Medulla oblongata (tissue), 1 donor: ENCODE data around the gene TRAPPC6A.
A peak's percentile ranks its signal among the peaks of the same experiment; 100 is the strongest.

Experiments used
- DNase-seq: peaks from one replicate; pipeline ENCODE4 v3.0.0-alpha.2; 2015; ENCODE audit errors: extremely low spot score

The TRAPPC6A gene

GRCh38 chr19:45163751-45164460 lies 14.1 kb downstream of the TRAPPC6A start:
- DNase-seq, result no peak

DNA sequence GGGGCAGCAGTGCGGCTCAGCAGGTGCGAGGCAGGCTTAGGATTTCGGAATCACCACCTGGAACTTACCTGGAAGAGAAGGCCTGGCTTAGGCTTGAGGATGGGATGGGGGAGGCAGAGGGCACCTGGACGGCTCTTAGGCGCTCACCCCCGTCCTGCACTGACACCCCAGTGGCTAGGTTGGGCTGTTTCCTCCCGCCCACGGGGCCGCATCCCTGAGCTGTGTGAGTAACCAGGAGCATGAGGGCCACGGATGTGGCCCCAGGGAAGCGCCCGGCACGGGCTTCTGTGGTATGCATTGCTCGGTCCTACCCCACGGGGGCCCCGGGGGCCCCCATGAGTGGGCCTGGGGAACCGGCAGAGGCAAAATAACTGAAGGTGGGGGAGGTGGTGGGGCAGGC lies 14.9 kb downstream of the TRAPPC6A start:
- no peak for DNase-seq

DNA sequence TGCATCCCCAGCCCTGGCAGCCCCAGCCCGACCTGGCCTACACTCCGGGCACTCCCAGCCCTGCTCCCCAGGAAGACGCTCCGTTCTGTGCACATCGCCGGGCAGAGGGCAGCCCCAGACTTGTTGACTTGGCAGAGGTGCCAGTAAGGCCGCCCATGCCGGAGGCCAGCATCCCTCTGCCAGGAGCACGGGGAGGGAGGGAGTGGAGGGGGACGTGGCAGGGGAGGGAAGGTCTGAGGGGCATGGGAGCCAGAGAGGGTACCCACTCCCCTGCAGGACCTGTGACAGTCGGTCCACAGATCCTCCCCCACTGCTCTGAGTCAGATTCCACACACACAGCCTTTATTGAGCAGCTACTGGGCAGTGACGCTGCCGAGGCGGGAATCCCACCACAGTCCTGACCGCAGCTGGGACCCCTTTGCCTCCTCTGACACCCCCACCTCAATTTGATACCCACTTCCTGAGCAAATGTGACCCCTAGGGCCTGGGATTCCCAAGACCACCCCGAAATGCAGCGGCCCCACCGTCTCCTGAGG lies 15.4 kb downstream of the TRAPPC6A start:
- no peak for DNase-seq

GRCh38 chr19:45161738-45162607 lies 16.1 kb downstream of the TRAPPC6A start:
- DNase-seq, result peak; percentile 12

DNA sequence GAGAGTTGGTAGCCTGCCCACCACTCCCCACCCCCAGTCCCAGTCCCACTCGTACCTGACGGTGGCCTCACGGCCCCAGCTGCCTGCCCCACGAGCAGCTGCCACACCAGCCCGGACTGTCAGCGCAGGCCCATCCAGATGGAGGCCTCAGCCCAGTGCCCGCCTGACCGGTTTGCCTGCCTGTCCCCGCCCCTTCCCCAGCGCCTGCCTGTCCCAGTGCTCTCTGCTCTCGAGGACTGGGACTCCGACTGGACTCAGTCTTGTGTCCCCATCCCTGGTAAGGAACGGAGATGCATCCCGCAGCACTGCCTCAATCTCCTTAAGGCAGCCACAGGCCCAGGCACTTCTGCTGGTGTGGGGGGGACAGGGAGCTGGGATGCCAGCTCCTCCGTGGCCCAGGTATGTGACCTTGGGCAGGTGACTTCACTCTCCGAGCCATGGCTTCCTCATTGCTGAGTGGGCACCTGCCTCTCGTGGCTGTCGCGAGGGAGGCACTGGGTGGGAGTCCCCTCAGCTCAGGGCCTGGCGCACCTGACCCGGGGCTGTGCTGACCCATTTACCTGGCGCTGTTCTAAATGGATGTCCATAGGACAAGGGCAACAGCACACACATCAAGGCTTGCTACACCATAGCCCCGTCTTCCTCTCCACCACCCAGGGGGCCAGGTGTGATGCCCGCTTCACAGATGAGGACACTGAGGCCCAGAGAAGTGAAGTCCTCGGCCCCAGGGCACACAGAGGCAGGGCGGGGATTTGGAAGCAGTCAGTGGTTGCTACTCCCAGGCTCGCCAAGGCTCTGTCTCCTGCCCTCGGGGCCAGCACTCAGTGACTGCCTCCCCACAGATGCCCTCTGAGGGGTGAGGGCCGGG lies 16.9 kb downstream of the TRAPPC6A start, which contains the start of gene NKPD1:
Gene NKPD1, minus strand, starts transcription at position 113 of the 868 bp plus-strand sequence. CDS start 832 bp downstream, outside the sequence.
- DNase-seq, result no peak

DNA sequence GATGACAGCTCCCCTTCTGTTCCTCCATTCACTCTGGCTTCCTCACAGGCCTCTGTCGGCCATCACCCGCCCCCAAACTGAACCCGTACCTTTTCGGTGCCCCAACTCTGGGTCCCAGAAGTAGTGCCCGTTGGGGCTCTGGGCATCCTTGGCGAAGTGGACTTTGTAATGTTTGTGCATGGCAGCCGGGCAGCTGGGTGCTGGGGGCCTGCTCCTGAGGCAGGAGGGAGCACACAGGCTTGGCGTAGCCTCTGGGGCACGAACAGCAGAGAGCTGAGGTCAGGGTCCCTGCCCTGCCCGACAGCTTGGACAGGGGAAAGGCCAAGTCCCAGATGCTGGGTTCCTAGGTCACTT lies 18.1 kb downstream of the TRAPPC6A start:
- no peak for DNase-seq

GRCh38 chr19:45159210-45159970 lies 18.6 kb downstream of the TRAPPC6A start:
- no peak for DNase-seq

DNA sequence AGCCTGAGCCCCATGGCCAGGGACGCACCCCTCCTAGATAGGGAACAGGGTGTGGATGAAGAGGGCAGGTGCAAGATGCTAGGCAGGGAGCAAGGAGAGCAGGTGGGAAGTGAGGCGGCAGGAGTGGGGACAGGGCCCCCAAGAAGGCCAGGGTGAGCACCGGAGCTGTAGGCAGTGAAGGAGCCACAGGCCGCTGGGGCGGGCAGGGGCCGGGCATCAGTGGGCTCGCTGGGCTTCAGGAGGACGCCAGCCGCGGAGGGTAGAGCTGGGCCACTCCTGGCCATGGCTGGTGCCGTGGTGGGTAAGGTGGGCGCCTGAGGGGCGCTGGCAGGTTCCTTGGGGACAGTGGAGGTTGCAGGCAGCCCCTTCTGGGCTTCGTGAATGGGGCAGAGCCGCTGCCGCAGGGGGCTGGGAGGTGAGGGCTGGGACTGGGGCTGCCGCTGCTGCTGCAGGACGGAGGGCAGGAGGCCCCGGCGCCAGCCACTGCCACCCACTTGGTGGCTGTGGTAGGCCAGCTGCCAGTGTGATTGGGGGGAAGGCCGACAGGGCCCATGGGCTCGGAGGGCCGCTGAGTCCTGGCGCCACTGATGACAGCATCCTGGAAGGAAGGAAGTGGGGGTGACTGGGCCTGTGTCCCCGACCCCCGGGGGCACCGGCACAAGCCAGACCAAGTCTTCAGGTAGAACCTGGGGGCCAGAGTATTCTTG lies 19.4 kb downstream of the TRAPPC6A start:
- DNase-seq, result no peak

DNA sequence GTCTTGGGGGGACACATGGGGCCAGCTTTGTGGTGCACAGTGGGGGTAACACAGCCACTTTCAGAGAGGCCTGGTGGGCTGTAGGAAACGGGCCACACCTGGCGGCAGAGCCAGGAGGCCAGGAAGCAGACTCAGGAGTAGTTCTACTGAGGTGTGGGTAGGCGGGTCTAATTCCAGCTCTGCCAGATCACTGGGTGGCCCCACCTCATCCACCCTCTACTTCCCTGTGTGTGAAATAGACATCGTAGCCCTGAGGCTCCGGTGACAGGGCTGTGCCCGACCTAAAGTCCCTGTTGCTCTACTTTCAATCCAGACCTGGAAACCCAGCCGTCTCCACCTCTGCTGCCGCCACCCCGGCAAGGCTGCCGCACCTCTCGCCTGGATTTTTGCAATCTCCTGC lies 21.3 kb downstream of the TRAPPC6A start:
- no peak for DNase-seq

GRCh38 chr19:45156011-45156630 lies 21.9 kb downstream of the TRAPPC6A start:
- DNase-seq, result no peak

- no peak for DNase-seq
Measured at GRCh38 chr19:45154064-45154827, 23.8 kb downstream of the TRAPPC6A start.

DNA sequence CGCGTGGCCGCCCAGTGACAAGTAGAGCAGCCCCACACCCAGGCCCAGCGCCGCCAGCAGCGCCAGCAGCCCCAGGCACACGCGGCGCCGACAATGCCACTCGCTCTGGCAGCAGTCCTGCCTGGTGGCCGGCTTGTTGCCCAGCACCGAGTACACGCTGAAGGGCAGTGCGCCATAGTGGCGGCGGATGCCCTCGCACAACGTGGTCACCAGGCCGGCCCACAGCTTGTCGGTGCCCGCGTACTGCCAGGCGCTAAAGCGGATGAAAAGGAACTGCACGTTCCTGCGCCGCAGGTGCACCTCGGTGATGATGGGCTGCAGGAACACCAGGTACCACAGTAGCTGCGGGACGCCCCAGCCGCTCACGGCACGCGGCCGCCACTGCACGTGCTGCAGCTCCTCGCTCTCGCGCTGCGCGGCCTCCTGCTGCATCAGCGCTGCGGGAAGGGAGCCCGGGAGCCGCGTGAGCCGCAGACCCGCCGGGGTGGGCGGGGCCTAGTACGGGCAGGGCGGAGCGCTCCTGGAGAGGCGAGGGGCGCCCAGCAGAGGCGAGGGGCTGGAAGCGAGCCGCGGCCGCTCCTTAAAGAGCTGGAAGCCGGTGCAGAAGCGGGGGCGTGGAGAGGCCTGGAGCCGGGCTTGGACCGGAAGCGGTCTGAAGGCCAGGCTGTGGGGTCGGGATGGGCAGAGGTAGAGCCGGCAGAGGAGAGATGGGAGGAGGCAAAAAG lies 24.5 kb downstream of the TRAPPC6A start:
- DNase-seq, result peak; percentile 20

DNA sequence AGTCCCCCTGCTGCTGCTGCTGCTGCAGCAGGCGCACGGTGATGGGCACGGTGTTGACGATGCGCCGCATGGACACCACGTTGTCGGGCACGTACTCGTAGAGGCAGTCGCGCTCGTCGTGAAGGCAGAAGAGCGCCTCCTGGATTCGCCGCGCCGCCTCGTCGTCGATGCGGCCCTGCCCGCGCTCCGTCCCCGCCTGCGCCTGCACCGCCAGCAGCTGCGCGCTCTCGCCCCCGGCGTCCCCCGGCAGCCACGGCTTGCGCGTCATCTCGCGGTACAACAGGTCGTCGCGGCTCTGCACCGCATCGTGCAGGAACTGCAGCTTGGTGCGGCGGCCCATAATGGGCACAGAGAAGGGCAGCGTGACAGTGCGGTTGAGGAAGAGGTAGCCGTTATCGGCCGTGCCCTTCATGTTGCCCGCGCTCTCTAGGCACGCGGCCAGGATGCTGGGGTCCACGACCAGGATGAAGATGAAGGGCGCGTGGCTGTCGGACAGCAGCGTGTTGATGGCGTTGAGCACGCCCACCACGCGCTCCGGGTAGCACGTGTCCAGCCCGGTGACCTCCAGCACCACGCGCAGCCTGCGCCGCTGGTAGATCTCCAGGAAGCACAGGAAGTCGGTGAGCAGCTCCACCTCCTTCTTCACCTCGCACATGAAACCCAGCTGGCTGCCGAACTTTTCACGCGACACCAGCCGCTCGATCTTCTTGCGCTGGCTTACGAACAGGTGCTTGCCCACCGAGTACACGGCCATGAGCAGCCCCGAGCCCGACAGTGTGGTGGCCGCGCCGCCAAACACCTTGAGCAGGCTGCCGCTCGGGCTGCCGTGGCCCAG lies 25.3 kb downstream of the TRAPPC6A start:
- peak; percentile 6 for DNase-seq

- no peak for DNase-seq
Measured at GRCh38 chr19:45151821-45152503, 26.1 kb downstream of the TRAPPC6A start.

GRCh38 chr19:45151320-45151719 lies 26.7 kb downstream of the TRAPPC6A start:
- DNase-seq, result no peak

DNA sequence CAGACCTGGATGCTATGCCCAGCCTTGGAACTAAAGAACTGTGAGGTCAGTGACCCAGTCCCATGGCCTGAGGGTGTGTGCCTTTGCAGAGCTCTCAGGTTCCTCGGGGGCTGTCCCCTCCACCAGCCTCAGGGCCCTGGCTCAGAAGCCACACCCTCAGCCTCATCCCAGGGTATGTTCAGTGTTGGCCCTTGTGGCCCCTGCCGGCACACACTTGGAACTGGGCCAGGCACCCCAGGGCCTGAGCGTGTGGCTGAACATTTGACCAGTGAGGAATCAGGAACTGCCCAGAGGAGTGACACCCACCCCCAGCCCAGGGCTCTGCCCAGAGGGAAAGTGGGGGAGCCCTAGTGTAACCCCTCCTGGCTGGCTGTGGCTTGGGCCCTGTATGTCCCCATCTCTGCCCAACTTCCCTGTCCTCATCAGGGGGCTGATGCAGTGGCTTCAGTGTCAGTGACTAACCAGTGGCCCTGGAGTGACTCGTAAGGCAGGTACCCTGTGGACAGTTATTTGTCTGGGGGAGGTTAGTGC lies 27.2 kb downstream of the TRAPPC6A start:
- DNase-seq, result no peak

GRCh38 chr19:45150180-45150579 lies 27.9 kb downstream of the TRAPPC6A start:
- no peak for DNase-seq
